ENCODE data around the gene CCDC85C.

Gene CCDC85C

DNA sequence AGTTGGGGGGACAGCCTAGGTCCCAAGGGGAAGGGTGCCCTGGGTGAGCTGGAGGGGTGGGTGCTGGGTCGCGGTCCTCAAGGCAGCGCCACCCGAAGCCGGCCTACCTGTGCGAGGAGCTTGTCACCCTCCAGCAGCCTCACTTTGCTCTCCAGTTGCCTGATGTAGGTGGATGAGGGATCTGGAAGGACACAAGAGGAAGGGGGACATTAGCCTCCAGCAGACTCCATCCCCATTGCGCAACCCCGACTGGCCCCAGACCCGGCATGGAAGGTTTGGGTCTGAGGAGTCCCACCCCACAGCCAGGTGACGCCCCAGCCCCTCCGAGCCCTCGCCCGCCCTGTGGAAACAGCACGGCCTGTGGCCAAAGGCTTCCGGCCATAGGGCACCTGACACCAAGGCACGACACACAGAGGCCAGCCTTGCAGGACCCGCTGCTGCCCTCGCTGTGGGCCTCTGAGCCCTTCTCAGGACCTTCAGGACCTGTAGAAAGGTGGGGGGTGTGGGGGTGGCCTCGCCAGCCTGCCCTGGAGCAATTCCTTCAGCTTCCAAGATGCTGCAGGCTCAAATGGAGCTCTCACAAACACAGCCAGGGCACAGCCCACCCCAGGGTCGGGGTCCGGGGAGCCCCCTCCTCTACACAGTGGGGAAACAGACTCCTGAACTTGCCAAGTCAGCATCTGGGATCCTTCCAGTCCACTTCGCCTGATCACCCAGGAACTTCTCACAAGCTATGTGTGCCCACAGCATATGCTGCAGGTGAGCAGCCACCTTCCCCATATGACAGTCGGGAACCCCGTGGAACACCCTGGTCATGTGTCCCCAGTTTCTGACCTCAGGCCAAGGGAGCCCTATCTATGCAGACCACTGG, 67.9 kb downstream of the CCDC85C start:
- DNase-seq: no peak

GRCh38 chr14:99535448-99535847, 68.6 kb downstream of the CCDC85C start:
- DNase-seq: no peak

- DNase-seq: no peak
Measured at GRCh38 chr14:99534863-99535262, 69.1 kb downstream of the CCDC85C start.

- DNase-seq: no peak
Measured at GRCh38 chr14:99534333-99534732, 69.7 kb downstream of the CCDC85C start.

DNA sequence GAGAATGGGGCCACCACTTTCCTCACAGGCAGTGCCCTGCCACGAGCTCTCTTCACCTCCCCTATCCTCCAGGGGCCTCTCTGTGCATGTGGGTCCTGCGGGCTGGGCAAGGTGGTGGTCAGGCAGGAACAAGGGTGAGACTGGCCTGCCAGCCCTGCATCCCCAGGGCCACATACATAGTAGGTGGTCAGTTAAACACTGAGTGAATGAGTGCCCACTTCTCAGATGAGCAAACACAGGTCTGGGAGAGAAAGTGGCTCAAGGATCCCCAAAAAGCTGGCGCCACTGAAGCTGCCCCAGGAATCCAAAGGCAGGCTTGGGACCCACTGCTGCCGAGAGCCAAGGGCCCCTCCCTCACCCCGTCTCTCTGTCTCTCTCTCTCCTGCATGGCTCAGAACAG, 71.7 kb downstream of the CCDC85C start:
- DNase-seq: no peak

GRCh38 chr14:99531251-99532096, 72.5 kb downstream of the CCDC85C start:
- DNase-seq: peak; percentile 27

GRCh38 chr14:99530407-99531155, 73.4 kb downstream of the CCDC85C start:
- DNase-seq: no peak

DNA sequence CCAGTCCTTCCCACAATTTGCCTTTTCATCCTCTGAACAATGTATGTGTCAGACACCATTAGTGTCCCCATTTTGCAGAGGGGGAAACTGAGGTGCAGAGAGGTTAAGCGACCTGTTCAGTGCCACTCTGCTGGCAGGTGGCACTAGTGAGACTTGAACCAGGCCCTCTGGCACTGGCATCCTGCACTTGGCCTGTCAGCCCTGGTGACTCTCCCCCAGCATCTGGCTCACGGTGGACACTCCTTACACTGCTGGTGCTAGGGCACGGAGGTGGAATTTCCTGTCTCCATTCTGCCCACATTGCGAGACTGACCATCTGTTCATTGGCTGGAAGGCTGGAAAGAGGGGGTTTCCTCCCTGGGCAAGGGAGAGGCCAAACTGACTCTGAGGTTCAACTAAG, 74.1 kb downstream of the CCDC85C start:
- no peak for DNase-seq

GRCh38 chr14:99527427-99528076, 76.5 kb downstream of the CCDC85C start:
- no peak for DNase-seq

- DNase-seq: no peak
Measured at GRCh38 chr14:99527026-99527425, 77.0 kb downstream of the CCDC85C start.

- no peak for DNase-seq
Measured at GRCh38 chr14:99525699-99526080, 78.3 kb downstream of the CCDC85C start.

DNA sequence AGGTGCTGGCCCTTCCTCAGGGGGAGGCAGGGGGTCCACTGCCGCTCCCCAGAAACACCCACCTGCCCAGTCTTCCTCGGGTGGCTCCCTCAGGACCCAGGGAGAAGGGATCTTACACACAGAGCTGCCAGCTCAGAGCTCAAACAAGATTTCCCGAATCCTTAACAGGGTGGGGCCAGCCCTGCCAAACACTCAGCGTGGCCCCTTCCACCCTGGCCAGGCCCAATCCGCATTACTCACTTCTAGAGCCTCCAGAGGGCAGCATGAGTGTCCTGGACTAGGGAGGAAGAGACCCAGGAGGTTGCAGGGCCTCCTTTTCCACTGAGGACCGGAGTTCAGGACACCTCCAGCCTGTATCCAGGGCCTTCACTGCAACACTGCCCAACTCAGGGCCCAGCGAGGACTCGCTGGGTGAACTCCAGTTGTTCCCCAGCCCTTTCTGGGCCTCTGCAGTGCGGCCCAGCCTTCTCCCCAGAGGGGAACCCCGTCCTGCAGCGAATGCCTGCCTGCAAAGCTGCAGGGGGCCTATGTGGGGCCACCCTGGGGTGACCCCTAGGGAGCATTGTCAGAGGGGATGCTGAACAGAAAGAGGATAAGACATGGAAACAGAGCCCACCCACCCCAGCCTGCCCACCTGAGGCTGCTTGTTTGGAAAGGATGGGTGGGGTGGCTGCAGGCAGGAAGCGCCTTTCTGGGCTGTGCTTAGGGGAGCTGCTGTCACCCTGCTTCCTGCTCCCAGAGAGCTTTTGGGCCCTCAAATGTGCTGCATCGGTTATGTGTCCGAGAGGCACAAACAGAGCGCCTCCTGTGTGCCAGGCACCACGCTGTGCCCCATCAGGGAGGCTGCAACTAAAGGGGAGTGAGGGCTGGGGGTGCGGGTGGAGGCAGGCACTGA, 79.0 kb downstream of the CCDC85C start:
- DNase-seq: no peak

- no peak for DNase-seq
Measured at GRCh38 chr14:99524091-99524661, 79.8 kb downstream of the CCDC85C start.

GRCh38 chr14:99523704-99524055, 80.3 kb downstream of the CCDC85C start:
- DNase-seq: no peak

DNA sequence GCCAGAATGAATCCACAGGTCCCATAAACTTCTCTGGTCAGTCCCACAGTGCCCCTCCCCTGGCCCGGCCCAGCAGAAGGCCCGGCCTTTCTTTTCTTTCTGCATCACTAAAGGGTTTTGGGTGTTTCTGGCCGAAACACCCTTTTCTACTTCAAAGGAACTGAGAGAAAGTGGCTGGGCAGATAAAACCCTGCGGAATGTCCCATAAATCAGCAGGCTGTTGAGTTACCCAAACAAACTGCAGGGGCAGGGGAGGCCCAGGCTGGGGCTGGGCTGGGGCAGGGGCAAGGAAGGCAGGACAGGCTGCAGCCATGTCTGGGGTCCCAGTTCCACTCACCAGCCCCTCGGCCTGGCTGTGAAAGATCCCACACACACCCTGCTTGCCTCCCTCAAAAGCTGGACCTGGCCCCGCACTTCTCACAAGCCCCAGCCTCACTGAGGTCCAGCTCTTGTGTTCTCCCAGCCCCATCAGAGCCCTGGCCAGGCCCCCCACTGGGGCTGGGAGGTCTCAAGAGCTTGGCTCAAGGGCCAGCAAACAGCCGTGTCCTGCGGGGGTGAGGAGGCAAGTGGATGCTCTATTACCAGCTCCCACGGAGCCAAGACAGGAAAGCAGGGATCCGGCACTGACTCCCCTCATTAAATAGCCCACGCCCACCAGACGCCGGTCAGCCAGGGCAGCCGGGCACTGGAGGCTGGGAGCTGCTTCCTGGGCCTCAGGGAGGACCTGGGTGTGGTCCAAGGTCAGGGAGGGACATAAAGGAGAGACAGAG, 80.9 kb downstream of the CCDC85C start:
- no peak for DNase-seq

DNA sequence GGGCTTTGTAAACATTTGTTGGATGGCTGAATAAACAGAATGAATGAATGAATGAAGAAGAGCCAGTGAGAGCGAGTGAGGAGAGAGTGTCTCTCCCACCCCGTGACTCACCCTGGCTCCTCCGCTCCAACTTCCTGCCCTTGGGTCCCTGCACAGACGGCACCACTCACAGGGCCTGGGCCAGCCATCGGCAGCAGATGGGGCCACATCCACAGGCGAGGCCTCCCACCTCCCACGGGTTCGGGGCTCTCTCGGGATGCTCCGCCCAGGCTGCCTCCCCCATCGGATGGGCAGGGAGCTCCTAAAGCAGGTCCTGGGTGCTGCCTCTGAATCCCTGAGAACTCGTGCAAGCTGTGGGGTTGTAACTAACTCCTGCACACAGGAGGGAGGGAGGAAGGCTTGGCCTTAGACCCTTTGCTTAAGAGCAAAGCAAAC, 81.5 kb downstream of the CCDC85C start:
- peak; percentile 33 for DNase-seq

GRCh38 chr14:99522025-99522401, 82.0 kb downstream of the CCDC85C start:
- no peak for DNase-seq

GRCh38 chr14:99521176-99522024, 82.6 kb downstream of the CCDC85C start:
- no peak for DNase-seq

DNA sequence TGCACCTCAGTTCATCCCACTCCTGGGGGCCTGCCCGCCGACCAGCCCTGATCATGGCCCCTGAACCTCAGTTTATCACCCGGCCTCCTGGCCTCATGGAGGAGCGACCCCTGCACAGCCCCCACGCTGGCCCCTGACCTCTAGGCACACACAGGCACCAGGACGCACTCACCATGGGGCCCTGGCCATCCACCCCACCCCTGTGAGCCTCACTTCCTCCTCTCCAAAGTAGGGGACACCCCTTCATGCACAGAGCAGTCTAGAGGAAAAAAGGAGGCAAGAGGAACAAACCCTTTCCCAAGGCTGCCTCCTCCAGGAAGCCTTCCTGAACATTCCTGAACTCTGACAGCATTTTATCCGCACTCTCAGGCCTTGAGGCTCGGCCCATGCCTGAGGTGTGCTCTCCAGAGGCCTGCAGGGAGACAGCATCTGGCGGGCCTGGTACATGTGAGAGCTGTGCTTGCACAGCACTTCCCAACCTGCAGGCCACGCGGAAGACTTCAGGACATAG, 83.4 kb downstream of the CCDC85C start:
- DNase-seq: no peak
